Sigmoid colon (tissue), 7 donors: ENCODE measurements around the gene YEATS2. TPM values are rescaled to one million over a fixed set of nuclear protein-coding genes. Genes with fewer than 3 reads are reported as not detected.

Source experiments
- DNase-seq: peaks from one replicate; pipeline ENCODE4 v3.0.0-alpha.2; 2019
- H3K27ac ChIP-seq, 4 donors: fragments of 200-600 bp; sonication (generic); one replicate each; pipeline ENCODE4 v1.5.1; 2016 to 2019; ENCODE audit warnings: mild to moderate bottlenecking in 1 of 4
- H3K27me3 ChIP-seq, 3 donors: fragments of 200-600 bp; sonication (generic); one replicate each; pipeline ENCODE4 v1.5.1; 2019; ENCODE audit warnings: mild to moderate bottlenecking in 1 of 3
- H3K36me3 ChIP-seq, 4 donors: fragments of 200-600 bp; sonication (generic); one replicate each; pipeline ENCODE4 v1.5.1; 2016 to 2019
- H3K4me1 ChIP-seq, 4 donors: fragments of 200-600 bp; sonication (generic); one replicate each; pipeline ENCODE4 v1.5.1; 2017 to 2019
- H3K4me3 ChIP-seq, 4 donors: fragments of 200-600 bp; sonication (generic); one replicate each; pipeline ENCODE4 v1.5.1; 2017 to 2019; ENCODE audit warnings: mild to moderate bottlenecking in 2 of 4, moderate library complexity in 1 of 4
- H3K9me3 ChIP-seq, 4 donors: fragments of 200-600 bp in 3 of 4; sonication (generic) in 3 of 4; one replicate each; pipeline versions ENCODE4 v1.5.1 to v1.6.1; 2013 to 2019
- EP300 ChIP-seq, 4 donors: sonication (generic); formaldehyde crosslinking; IDR thresholded peaks; one replicate each; pipeline ENCODE4 v1.6.1; 2017; ENCODE audit warnings: antibody characterized with exemption in 4 of 4
- POLR2A ChIP-seq, 2 donors: fragments of 450-650 bp; IDR thresholded peaks; one replicate each; pipeline ENCODE4 v1.6.1; 2016; ENCODE audit warnings: antibody characterized with exemption in 2 of 2, mild to moderate bottlenecking in 2 of 2, moderate library complexity in 2 of 2
- POLR2AphosphoS5 ChIP-seq, 4 donors: sonication (generic); formaldehyde crosslinking; IDR thresholded peaks; one replicate each; pipeline ENCODE4 v1.6.1; 2017; ENCODE audit warnings: antibody characterized with exemption in 4 of 4
- WGBS, 2 donors: extraction: QIAGEN DNeasy Blood & Tissue Kit; methylation state at CpG; one replicate each; pipeline ENCODE4 v1.1.7; 2013; 5-methylcytosine and 5-hydroxymethylcytosine counted together
- intact Hi-C: fragments of 100-400 bp; cut with DNase I; formaldehyde crosslinking; loops from one replicate; pipeline ENCODE4 v1.15.1; 2023
- polyA plus RNA-seq, 3 donors: library from polyadenylated mRNA; stranded (reverse); fragments of 200-250 nt; gene quantifications; one replicate each; pipeline ENCODE4 v1.2.3, GENCODE V29; 2013
- total RNA-seq, 4 donors: library from RNA; depleted of rRNA; stranded (reverse); fragments of >200 nt; gene quantifications; one replicate each; pipeline ENCODE4 v1.1.0, GENCODE V29; 2016
- TF ChIP-seq, protein P1 (sequence below), 4 experiments: fragments of 450-650 bp in 3 of 4; fragments of 200-600 bp in 1 of 4; IDR thresholded peaks; one replicate each; pipeline ENCODE4 v1.5.1; 2016 to 2019; ENCODE audit warnings: antibody characterized with exemption in 4 of 4, mild to moderate bottlenecking in 3 of 4, moderate library complexity in 2 of 4
- donor health status: healthy with polysubstance abuse.
- donor health status: Bipolar disorder and iron deficiency.
- donor health status: healthy.

YEATS2 gene
- total and polyA plus RNA-seq, 7 donors, result 3.0 to 20.3 (median 13.2) TPM

DNA sequence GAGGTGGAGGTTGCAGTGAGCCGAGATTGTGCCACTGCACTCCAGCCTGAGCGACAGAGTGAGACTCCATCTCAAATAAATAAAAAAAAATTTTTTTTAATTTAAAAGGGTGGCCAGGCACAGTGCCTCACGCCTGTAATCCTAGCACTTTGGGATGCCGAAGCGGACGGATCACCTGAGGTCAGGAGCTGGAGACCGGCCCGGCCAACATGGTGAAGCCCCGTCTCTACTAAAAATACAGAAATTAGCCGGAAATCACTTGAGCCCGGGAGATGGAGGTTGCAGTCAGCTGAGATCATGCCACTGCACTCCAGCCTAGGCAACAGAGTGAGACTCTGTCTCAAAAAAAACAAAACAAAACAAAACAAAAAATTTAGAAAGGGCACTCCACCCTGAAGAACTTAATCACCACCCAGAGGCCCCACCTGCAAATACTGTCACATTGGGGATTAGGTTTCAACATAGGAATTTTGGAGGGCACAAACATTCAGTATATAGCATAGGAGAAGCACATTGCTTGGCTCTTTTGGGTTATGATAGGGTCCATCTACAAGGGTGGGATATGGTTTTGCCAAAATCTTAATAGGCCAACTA is 7.1 kb upstream of the YEATS2 start:
- H3K4me3 ChIP-seq, result no peak overlapping the region
- H3K27me3 ChIP-seq, result no peaks in the 10 kb centered on the region
- TF ChIP-seq POLR2AphosphoS5 (IDR thresholded peaks at IDR 0.05) (no peak), EP300 (IDR thresholded peaks at IDR 0.05) (no peak), POLR2A (IDR thresholded peaks at IDR 0.05) (no peak)
- TF ChIP-seq, protein P1, sequence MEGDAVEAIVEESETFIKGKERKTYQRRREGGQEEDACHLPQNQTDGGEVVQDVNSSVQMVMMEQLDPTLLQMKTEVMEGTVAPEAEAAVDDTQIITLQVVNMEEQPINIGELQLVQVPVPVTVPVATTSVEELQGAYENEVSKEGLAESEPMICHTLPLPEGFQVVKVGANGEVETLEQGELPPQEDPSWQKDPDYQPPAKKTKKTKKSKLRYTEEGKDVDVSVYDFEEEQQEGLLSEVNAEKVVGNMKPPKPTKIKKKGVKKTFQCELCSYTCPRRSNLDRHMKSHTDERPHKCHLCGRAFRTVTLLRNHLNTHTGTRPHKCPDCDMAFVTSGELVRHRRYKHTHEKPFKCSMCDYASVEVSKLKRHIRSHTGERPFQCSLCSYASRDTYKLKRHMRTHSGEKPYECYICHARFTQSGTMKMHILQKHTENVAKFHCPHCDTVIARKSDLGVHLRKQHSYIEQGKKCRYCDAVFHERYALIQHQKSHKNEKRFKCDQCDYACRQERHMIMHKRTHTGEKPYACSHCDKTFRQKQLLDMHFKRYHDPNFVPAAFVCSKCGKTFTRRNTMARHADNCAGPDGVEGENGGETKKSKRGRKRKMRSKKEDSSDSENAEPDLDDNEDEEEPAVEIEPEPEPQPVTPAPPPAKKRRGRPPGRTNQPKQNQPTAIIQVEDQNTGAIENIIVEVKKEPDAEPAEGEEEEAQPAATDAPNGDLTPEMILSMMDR (IDR thresholded peaks at IDR 0.05), result no peak
- no peaks in the 10 kb centered on the region for H3K4me1 ChIP-seq
- DNase-seq, result no peak
- H3K9me3 ChIP-seq, result peaks cover 0 to 3% (median 0%) of the 10 kb centered on the region in 4 donors
- H3K36me3 ChIP-seq, result no peaks in the 10 kb centered on the region
- intact Hi-C loops, result no loop called here
- no peak overlapping the region for H3K27ac ChIP-seq
- 97% methylated on average over 11 of the region's 11 CpGs for WGBS, 2 donors

DNA sequence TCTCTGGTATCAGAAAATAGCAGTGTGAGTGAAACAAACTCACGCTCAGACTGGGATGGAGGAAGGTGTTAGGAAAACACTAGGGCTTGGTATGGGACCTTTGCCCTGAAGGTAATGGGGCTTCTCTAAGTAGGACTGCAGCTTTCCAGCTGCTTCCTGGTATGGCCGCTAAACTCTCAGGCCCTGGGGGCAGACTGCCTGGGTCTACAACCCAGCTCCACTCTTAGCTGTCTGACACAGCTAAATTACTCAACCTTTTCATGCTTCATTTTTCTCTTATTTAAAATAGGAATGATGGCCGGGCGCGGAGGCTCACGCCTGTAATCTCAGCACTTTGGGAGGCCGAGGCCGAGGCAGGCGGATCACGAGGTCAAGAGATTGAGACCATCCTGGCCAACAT is 5.2 kb upstream of the YEATS2 start:
- WGBS, 2 donors, result 90 to 95% methylated on average over 10 of the region's 10 CpGs
- no peak for DNase-seq

DNA sequence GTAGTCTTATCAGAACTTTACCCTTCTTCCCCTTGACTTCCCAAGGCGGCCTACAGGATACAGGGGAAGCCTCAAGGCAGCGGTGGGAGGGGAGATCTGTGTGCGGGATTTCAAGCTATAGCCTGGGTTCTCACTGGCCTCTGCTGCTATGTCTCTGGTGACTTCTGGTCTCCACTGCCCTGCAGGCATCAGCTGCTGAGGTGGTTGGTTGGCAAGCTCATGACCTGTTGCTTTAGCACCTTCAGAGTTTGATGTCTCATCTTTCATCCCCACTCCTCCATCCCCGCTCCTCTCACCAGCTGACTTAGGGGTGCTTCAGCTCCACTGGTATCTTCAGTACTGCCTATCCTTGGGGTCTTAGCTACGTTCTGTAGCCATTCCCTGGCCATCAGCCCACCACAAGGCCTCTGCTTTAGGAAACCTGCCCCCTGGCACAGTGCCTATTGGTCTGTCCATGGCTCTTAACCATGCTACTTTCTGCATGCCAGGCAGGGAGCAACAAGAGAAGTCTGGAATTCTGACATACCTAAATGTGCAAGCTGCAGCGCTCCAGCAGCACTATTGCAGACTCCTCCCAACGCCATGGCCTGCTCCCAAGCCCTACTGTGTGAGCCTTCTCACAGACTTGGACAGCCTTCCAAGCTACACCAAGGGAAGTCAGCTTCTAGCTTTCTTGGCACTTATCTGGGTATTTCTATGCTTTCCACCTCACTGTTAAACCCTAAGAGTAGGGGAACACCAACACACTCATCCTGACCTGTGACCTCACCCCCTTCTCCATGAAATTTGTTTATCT is 1.8 kb upstream of the YEATS2 start:
- DNase-seq, result no peak
- H3K36me3 ChIP-seq, result no peaks in the 10 kb centered on the region
- no peak for TF ChIP-seq POLR2AphosphoS5 (IDR thresholded peaks at IDR 0.05)
- TF ChIP-seq EP300 (IDR thresholded peaks at IDR 0.05), result no peak
- TF ChIP-seq POLR2A (IDR thresholded peaks at IDR 0.05), result no peak
- TF ChIP-seq, protein P1 (IDR thresholded peaks at IDR 0.05), result no peak
- H3K27ac ChIP-seq, result no peak overlapping the region
- intact Hi-C loops, result loop anchor here (5.0 kb wide), 1 partner anchor 322 kb away; the partner anchor contains the start of gene ABCC5
- 95% methylated on average over 7 of the region's 7 CpGs for WGBS, 2 donors
- H3K27me3 ChIP-seq, result no peaks in the 10 kb centered on the region
- H3K4me1 ChIP-seq, result peaks cover 0 to 19% (median 16%) of the 10 kb centered on the region in 4 donors
- H3K4me3 ChIP-seq, result no peak overlapping the region
- H3K9me3 ChIP-seq, result no peaks in the 10 kb centered on the region

More for the DNA sequence above, 5.2 kb upstream of the YEATS2 start:
- Histone ChIP-seq H3K4me3 (no peak overlapping the region), H3K27me3 (no peaks in the 10 kb centered on the region), H3K36me3 (no peaks in the 10 kb centered on the region), H3K9me3 (peaks cover 0 to 3% (median 0%) of the 10 kb centered on the region in 4 donors), H3K4me1 (peaks cover 0 to 3% (median 0%) of the 10 kb centered on the region in 4 donors), H3K27ac (no peak overlapping the region)
- intact Hi-C loops, result no loop called here
- TF ChIP-seq POLR2A (IDR thresholded peaks at IDR 0.05) (no peak), EP300 (IDR thresholded peaks at IDR 0.05) (no peak), POLR2AphosphoS5 (IDR thresholded peaks at IDR 0.05) (no peak)
- TF ChIP-seq, protein P1 (IDR thresholded peaks at IDR 0.05), result no peak

DNA sequence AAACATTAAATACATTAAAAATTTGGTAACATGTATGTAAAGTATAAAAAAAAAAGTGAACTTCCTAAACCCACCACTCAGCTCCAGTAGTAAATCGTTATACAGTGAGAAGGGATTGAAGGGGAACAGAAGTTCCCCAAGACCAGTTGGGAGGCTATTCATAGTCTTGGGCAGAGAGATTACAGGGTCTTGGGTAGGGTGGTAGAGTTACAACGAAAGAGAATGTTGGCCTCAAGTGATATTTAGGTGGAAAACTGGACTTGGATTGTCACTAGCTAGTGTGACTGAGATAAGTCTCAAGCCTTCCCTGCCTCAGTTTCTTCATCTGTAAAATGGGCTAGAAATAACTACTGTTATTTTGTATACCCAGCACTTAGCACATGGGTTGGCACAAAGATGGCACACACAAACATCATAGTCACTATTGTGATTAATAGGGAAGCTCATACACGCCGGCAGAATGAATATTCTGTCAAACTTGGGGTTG is 431 bp upstream of the YEATS2 start:
- Histone ChIP-seq H3K36me3 (no peaks in the 10 kb centered on the region), H3K4me3 (peak overlapping the region; percentile 88 to 98 (median 97)), H3K4me1 (peaks cover 0 to 19% (median 16%) of the 10 kb centered on the region in 4 donors), H3K27me3 (no peaks in the 10 kb centered on the region), H3K9me3 (no peaks in the 10 kb centered on the region), H3K27ac (peak overlapping the region; percentile 93 to 97 (median 94))
- no peak for DNase-seq
- intact Hi-C loops, result loop anchor here (5.0 kb wide), 1 partner anchor 320 kb away; the partner anchor contains the start of gene ABCC5
- TF ChIP-seq POLR2A (IDR thresholded peaks at IDR 0.05), result no peak
- TF ChIP-seq, protein P1 (IDR thresholded peaks at IDR 0.05), result peak in 1 of 4 experiments; percentile 9
- TF ChIP-seq EP300 (IDR thresholded peaks at IDR 0.05), result no peak
- TF ChIP-seq POLR2AphosphoS5 (IDR thresholded peaks at IDR 0.05), result no peak
- 33 to 42% methylated on average over 4 of the region's 4 CpGs for WGBS, 2 donors
